A673 (cell line): Measurements from ENCODE around the gene CNN2. TPM values are rescaled to one million over a fixed set of nuclear protein-coding genes. Genes with fewer than 3 reads are reported as not detected.

Experiments
- BruUV-seq: library from RNA; stranded (reverse); fragments of 400-500 nt; replicated peaks from 2 replicates; lab custom pipeline; 2021; lab: Mats Ljungman, UMichigan
- CTCF ChIA-PET: fragments of 300-600 bp; sonication (Branson Sonifier 250); formaldehyde crosslinking; loops from one replicate; lab custom pipeline; 2022; ENCODE audit warnings: antibody characterized with exemption; lab: Charles Lee
- POLR2A ChIA-PET: fragments of 300-600 bp; sonication (Branson Sonifier 250); formaldehyde crosslinking; loops from one replicate; lab custom pipeline; 2022; ENCODE audit warnings: antibody characterized with exemption; ENCODE audit not compliant: low non-redundant PET; lab: Charles Lee
- DNase-seq: peaks from one replicate; pipeline ENCODE4 v3.0.0-alpha.2; 2015; ENCODE audit warnings: low spot score
- H3K27ac ChIP-seq: fragments of 200-600 bp; sonication (generic); 2 replicates; pipeline ENCODE4 v1.5.1; 2016; ENCODE audit warnings: mixed run types, low read depth, mild to moderate bottlenecking, mixed read lengths, antibody characterized with exemption, low read length; ENCODE audit not compliant: poor library complexity, severe bottlenecking
- H3K27me3 ChIP-seq: fragments of 200-600 bp; sonication (generic); replicated peaks from 2 replicates; pipeline ENCODE4 v1.6.1; 2017; ENCODE audit warnings: mixed run types, low read depth, mild to moderate bottlenecking, mixed read lengths, antibody characterized with exemption, low read length; ENCODE audit not compliant: insufficient read depth, poor library complexity
- H3K36me3 ChIP-seq: fragments of 200-600 bp; sonication (generic); 2 replicates; pipeline ENCODE4 v1.6.1; 2016; ENCODE audit warnings: mixed run types, mild to moderate bottlenecking, mixed read lengths, antibody characterized with exemption, low read length; ENCODE audit not compliant: insufficient read depth, poor library complexity, severe bottlenecking
- H3K4me1 ChIP-seq: fragments of 200-600 bp; sonication (generic); 2 replicates; pipeline ENCODE4 v1.6.1; 2017; ENCODE audit warnings: mixed run types, mild to moderate bottlenecking, mixed read lengths, antibody characterized with exemption, low read length; ENCODE audit not compliant: insufficient read depth, poor library complexity, severe bottlenecking
- H3K4me3 ChIP-seq: fragments of 200-600 bp; sonication (generic); 2 replicates; pipeline ENCODE4 v1.5.1; 2016; ENCODE audit warnings: low read depth, mixed run types, mild to moderate bottlenecking, mixed read lengths, low read length; ENCODE audit not compliant: poor library complexity, severe bottlenecking
- H3K9me3 ChIP-seq: fragments of 200-600 bp; sonication (generic); 2 replicates; pipeline ENCODE4 v1.6.1; 2016; ENCODE audit warnings: mixed run types, low read depth, mild to moderate bottlenecking, mixed read lengths, antibody characterized with exemption, low read length; ENCODE audit not compliant: poor library complexity, severe bottlenecking
- CTCF ChIP-seq: fragments of 300-800, 200-600 bp; sonication (generic); conservative IDR thresholded peaks from 2 replicates; pipeline ENCODE4 v1.5.1; 2017; ENCODE audit warnings: low read depth, mild to moderate bottlenecking, antibody characterized with exemption, low read length, moderate library complexity, mixed read lengths
- EZH2 ChIP-seq: fragments of 200-600 bp; sonication (generic); IDR thresholded peaks from 2 replicates; pipeline ENCODE4 v1.6.1; 2017; ENCODE audit warnings: borderline replicate concordance, low read depth, mild to moderate bottlenecking, mixed read lengths, antibody characterized with exemption, low read length; ENCODE audit not compliant: poor library complexity, severe bottlenecking
- intact Hi-C: fragments of 100-400 bp; cut with micrococcal nuclease; formaldehyde crosslinking; loops from one replicate; pipeline ENCODE4 v1.10.0; 2022; ENCODE audit not compliant: unreplicated experiment
- total RNA-seq: library from RNA; stranded (reverse); gene quantifications from 2 replicates; pipeline ENCODE4 v1.2.3, GENCODE V29; 2021

CNN2 gene
- total RNA-seq, 1 experiment from 2014 or later: 112 TPM

- H3K27me3 ChIP-seq: no peaks in the 10 kb centered on the region
- H3K4me3 ChIP-seq: no peak overlapping the region
- no peaks in the 10 kb centered on the region for H3K9me3 ChIP-seq
- ChIA-PET POLR2A (no interaction called here), CTCF (interaction anchor here (0.6 kb wide), 1 partner anchor 107 kb away, joined by 3 read pairs; no protein-coding TSS in a partner anchor)
- peaks cover 16% of the 10 kb centered on the region for H3K4me1 ChIP-seq
- no TSS peak for BruUV-seq
- no peak for TF ChIP-seq CTCF
- H3K36me3 ChIP-seq: peaks cover 32% of the 10 kb centered on the region
- intact Hi-C loops: no loop called here
- DNase-seq: no peak
- no peak overlapping the region for H3K27ac ChIP-seq
These were observed 18.8 kb upstream of the CNN2 start for GRCh38 chr19:1007399-1008251.

- H3K36me3 ChIP-seq: peaks cover 37% of the 10 kb centered on the region
- no peak for DNase-seq
- no peak overlapping the region for H3K4me3 ChIP-seq
- H3K9me3 ChIP-seq: no peaks in the 10 kb centered on the region
- intact Hi-C loops: no loop called here
- no TSS peak for BruUV-seq
- H3K27me3 ChIP-seq: no peaks in the 10 kb centered on the region
- ChIA-PET CTCF (no interaction called here), POLR2A (no interaction called here)
- H3K27ac ChIP-seq: peak overlapping the region; percentile 49
- TF ChIP-seq EZH2 (no peak), CTCF (no peak)
- H3K4me1 ChIP-seq: peaks cover 16% of the 10 kb centered on the region
These were observed 18.0 kb upstream of the CNN2 start for GRCh38 chr19:1008268-1009040.

- POLR2A ChIA-PET: no interaction called here
- no peak overlapping the region for H3K4me3 ChIP-seq
- H3K36me3 ChIP-seq: peaks cover 43% of the 10 kb centered on the region
- peak; percentile 73 for DNase-seq
- intact Hi-C loops: no loop called here
- no peaks in the 10 kb centered on the region for H3K27me3 ChIP-seq
- no peaks in the 10 kb centered on the region for H3K9me3 ChIP-seq
- BruUV-seq: no TSS peak
- H3K27ac ChIP-seq: peak overlapping the region; percentile 49
- TF ChIP-seq CTCF (no peak), EZH2 (no peak)
- peaks cover 16% of the 10 kb centered on the region for H3K4me1 ChIP-seq
- CTCF ChIA-PET: no interaction called here
These were observed 17.1 kb upstream of the CNN2 start for GRCh38 chr19:1009041-1009980.
